Retina (tissue), 1 donor: Measurements from ENCODE around the gene CACNA1B.
A peak's percentile ranks its signal among the peaks of the same experiment; 100 is the strongest.
"Not testable (repeated sequence)": the region's sequence is repeated elsewhere in the genome, so short reads cannot be mapped to it uniquely, and the experiment has no call there.

Source experiments
- DNase-seq: peaks from one replicate; pipeline ENCODE4 v3.0.0-alpha.2; 2016

Gene CACNA1B

GRCh38 chr9:138120511-138121437 is 243.2 kb downstream of the CACNA1B start:
- DNase-seq = no peak

DNA sequence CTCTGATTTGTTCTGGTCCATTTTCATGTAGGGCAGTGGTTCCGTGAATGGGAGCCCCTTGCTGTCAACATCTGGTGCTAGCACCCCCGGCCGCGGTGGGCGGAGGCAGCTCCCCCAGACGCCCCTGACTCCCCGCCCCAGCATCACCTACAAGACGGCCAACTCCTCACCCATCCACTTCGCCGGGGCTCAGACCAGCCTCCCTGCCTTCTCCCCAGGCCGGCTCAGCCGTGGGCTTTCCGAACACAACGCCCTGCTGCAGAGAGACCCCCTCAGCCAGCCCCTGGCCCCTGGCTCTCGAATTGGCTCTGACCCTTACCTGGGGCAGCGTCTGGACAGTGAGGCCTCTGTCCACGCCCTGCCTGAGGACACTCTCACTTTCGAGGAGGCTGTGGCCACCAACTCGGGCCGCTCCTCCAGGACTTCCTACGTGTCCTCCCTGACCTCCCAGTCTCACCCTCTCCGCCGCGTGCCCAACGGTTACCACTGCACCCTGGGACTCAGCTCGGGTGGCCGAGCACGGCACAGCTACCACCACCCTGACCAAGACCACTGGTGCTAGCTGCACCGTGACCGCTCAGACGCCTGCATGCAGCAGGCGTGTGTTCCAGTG is 244.0 kb downstream of the CACNA1B start:
- no peak for DNase-seq

DNA sequence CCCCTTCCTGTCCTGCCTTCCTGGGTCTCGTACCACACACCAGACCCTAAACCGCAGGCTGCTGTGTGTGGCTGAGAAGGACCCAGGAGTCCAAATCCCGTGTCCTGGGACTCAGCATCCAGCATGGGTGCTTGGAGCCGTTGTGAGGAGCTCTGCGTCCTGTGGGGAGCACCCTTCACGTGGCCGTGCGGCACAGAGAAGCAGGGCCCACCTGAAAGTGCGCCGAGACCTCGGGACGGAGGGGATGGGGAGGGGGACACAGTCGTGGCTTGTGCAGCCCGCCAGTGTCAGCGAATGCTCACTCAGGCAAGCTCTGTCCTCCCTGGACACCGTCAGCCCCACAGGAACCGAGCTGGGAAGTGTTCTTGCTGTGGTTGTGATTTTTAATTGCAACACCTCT is 244.6 kb downstream of the CACNA1B start:
- DNase-seq = no peak

DNA sequence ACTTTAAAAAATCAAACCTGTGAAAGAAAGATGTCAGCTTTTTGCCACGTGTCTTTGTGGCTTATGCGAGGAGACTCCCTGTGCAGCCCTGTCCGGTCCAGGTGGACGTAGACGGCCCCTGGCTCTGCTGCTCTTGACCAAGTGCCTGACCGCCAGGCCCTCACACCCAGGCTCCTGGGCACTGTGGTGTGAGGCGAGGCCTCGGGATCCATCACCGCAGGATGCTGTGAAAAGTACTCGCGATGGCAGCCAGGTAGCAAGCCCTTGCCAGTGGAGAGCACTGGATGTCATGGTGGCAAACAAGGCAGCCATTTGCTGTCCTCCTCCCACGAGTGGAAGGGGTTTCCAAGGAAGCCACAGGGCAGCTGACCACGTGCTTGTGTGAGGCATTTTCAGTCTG is 245.1 kb downstream of the CACNA1B start:
- DNase-seq = no peak

- no peak for DNase-seq
Measured at GRCh38 chr9:138123086-138123485, 245.5 kb downstream of the CACNA1B start.

- not testable (repeated sequence) for DNase-seq
Measured at GRCh38 chr9:138126090-138126857, 248.7 kb downstream of the CACNA1B start.

DNA sequence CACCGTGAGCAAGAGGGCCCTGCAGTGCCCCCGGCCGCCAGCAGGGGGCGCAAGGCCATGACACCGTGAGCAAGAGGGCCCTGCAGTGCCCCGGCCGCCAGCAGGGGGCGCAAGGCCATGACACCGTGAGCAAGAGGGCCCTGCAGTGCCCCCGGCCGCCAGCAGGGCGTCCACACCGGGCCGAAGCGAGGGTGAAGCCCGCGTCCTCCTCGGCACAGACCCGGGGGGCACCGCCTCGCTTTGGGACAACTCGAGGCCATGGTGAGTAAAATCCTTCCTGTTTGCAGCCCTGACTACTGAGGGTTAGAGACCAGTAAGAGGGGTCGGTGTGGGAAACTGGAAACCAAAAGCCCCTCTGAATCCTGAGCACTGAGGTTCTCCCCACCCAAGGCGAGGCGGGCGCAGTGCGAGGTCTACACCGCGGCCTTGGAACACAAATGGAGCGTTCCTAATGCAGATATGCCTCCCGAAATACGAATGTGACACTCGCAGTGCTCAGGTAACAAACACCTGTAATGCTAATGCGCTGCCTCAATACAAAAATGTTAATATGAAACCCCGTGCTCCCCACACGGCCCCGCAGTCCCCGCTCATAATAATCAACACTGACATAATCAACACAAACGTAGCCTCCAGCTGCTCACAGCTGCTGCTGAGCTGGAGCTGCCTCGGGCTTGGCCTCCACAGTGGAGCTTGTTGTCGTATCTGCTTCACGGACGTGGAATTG is 249.4 kb downstream of the CACNA1B start:
- not testable (repeated sequence) for DNase-seq

DNA sequence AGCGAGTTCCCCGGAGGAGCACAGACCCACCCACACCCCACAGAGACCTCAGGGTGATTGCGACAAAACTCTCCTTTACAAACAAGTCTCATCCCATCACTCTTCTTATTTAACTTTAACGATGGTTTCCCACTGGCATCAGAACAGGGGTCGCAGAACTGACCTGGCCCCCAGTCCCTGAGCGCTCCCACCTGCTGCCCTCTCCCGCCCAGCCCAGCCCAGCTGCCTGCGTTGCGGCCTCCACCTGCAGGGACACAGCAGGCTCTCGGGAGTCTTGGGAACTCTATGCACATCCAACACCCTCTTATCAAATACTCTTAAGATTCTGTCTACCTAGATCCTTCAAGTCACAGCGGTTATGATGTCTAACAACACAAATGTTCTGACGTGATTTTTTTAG is 250.4 kb downstream of the CACNA1B start:
- not testable (repeated sequence) for DNase-seq

DNA sequence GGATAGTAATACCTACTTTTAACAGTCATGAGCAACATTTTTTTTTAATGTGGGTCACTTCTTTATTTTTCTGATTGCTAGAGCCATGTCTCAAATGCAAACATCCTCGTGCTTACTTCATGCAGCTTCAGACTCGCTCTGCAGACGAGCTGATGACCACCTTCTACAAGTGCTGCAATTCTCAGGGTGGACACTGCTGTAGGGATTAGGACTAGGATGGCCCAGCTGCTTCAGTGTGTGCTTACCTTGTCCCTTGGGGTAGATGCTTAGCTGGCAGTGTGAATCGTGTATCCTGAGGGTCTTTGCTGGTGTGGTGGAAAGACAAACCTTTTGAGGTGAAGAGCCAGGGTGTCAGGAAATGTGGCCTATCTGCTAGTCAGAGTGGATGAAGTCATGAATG is 251.7 kb downstream of the CACNA1B start:
- DNase-seq = not testable (repeated sequence)

GRCh38 chr9:138132946-138133705 is 255.5 kb downstream of the CACNA1B start:
- DNase-seq = not testable (repeated sequence)

GRCh38 chr9:138134581-138134980 is 257.0 kb downstream of the CACNA1B start:
- not testable (repeated sequence) for DNase-seq

- not testable (repeated sequence) for DNase-seq
Measured at GRCh38 chr9:138139096-138139495, 261.5 kb downstream of the CACNA1B start.

- not testable (repeated sequence) for DNase-seq
Measured at GRCh38 chr9:138140980-138141379, 263.4 kb downstream of the CACNA1B start.

- not testable (repeated sequence) for DNase-seq
Measured at GRCh38 chr9:138142528-138143244, 265.1 kb downstream of the CACNA1B start.

DNA sequence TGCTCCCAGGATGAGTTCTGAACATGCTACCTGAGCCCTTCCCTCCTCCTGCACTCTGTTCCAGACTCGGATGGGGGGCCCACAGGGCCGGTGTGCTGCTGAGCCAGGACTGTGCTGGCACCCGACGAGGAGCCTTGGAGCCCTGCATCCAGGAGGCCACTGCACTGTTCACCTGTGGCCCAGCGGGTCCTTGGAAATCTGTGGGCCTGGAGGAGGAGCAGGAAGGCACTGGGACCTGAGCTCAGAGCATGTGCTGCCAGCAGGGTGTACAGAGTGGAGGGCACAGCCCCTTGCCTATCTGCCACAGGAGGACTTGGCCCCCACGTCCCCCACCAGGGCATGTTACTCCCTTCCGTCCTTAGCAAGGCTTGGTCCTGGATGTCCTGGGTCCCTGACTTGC is 265.9 kb downstream of the CACNA1B start:
- DNase-seq = not testable (repeated sequence)

- peak; percentile 22 for DNase-seq
Measured at GRCh38 chr9:138147556-138147955, 270.0 kb downstream of the CACNA1B start.

DNA sequence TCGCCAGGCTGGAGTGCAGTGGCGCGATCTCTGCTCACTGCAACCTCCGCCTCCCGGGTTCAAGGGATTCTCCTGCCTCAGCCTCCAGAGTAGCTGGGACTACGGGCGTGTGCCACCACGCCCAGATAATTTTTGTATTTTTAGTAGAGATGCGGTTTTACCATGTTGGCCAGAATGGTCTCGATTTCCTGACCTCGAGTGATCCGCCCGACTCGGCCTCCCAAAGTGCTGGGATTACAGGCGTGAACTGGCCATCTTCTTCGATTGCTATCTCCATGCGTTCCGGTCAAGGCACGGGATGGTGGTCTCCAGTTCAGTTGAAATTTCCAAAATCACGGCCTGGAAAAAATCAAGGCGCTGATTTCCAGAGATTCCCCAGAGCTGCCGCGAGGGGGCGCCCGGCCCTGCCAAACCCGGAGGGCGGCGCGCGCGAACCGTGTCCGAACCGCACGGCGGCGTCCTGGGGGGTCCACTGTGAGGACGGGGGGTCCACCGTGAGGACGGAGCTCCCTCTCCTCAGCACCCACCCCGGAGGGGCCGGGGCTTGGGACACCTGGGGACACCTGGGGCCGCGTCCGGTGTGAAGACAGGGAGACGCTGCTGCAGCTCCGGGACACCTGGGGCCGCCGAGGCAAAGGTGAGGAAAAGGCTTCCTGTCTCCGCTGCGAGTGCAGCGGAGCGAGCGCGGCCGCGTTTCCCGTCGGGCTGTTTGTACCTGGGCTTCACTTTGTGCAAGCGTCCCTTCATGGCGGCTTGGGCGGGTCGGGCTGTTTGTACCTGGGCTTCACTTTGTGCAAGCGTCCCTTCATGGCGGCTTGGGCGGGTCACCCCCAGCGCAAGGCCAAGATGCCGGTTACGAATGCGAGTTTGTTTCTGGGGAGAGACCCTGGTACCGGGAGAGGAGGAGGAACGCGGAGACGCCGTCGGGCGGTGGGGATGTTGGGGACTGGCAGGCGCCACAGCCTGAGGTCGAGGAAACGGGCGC is 272.4 kb downstream of the CACNA1B start:
- DNase-seq = peak; percentile 46

DNA sequence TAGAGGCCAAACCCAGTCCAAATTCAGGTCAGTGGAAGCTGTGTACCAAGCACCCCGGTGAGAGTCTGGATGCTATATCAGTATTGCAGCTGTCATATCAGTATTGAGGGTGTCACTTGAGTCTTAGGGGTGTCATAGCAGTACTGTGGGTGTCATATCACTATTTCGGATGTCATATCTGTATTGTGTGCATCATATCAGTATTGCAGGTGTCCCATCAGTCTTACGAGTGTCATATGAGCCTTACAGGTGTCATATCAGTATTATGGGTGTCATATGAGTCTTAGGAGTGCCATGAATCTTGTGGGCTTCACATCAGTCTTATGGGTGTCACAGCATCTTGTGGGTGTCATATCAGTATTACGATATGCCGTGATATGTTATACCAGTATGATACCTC is 278.2 kb downstream of the CACNA1B start:
- not testable (repeated sequence) for DNase-seq

GRCh38 chr9:138166793-138167192 is 289.2 kb downstream of the CACNA1B start:
- DNase-seq = not testable (repeated sequence)
